Measurements from ENCODE around the gene ETS1.

The ETS1 gene

GRCh38 chr11:128432926-128433325, 154.4 kb downstream of the ETS1 start:
- in situ Hi-C loops (cut with HindIII; ENCODE audit: low sequenced_read_pairs) = no loop called here
- no peak for TF ChIP-seq CTCF (IDR thresholded peaks at IDR 0.05; ENCODE audit: low read depth, low read length)
- no peak overlapping the region for H3K4me3 ChIP-seq (ENCODE audit: low read depth, low read length)
- DNase-seq (ENCODE audit: low read depth, low spot score) = no peak

- in situ Hi-C loops (cut with HindIII; ENCODE audit: low sequenced_read_pairs) = no loop called here
- DNase-seq (ENCODE audit: low read depth, low spot score) = no peak
- H3K4me3 ChIP-seq (ENCODE audit: low read depth, low read length) = no peak overlapping the region
- TF ChIP-seq CTCF (IDR thresholded peaks at IDR 0.05; ENCODE audit: low read depth, low read length) = no peak
Observed at GRCh38 chr11:128431931-128432330, 155.4 kb downstream of the ETS1 start.

- H3K4me3 ChIP-seq (ENCODE audit: low read depth, low read length) = no peak overlapping the region
- TF ChIP-seq CTCF (IDR thresholded peaks at IDR 0.05; ENCODE audit: low read depth, low read length) = no peak
- no peak for DNase-seq (ENCODE audit: low read depth, low spot score)
- in situ Hi-C loops (cut with HindIII; ENCODE audit: low sequenced_read_pairs) = no loop called here
Observed at GRCh38 chr11:128428935-128429334, 158.4 kb downstream of the ETS1 start.

GRCh38 chr11:128424851-128425285, 162.5 kb downstream of the ETS1 start:
- peak; percentile 41 for DNase-seq (ENCODE audit: low read depth, low spot score)
- TF ChIP-seq CTCF (IDR thresholded peaks at IDR 0.05; ENCODE audit: low read depth, low read length) = no peak
- no peak overlapping the region for H3K4me3 ChIP-seq (ENCODE audit: low read depth, low read length)
- in situ Hi-C loops (cut with HindIII; ENCODE audit: low sequenced_read_pairs) = no loop called here

GRCh38 chr11:128424271-128424711, 163.1 kb downstream of the ETS1 start:
- in situ Hi-C loops (cut with HindIII; ENCODE audit: low sequenced_read_pairs) = no loop called here
- TF ChIP-seq CTCF (IDR thresholded peaks at IDR 0.05; ENCODE audit: low read depth, low read length) = no peak
- H3K4me3 ChIP-seq (ENCODE audit: low read depth, low read length) = no peak overlapping the region
- peak; percentile 28 for DNase-seq (ENCODE audit: low read depth, low spot score)

- no peak overlapping the region for H3K4me3 ChIP-seq (ENCODE audit: low read depth, low read length)
- in situ Hi-C loops (cut with HindIII; ENCODE audit: low sequenced_read_pairs) = no loop called here
- no peak for DNase-seq (ENCODE audit: low read depth, low spot score)
- no peak for TF ChIP-seq CTCF (IDR thresholded peaks at IDR 0.05; ENCODE audit: low read depth, low read length)
Observed at GRCh38 chr11:128422576-128423370, 164.6 kb downstream of the ETS1 start.

All from astrocyte of the spinal cord (primary cell).